ENCODE measurements around the gene SIRT6. TPM values are rescaled to one million over a fixed set of nuclear protein-coding genes. Genes with fewer than 3 reads are reported as not detected.
"Not testable (repeated sequence)": the region's sequence is repeated elsewhere in the genome, so short reads cannot be mapped to it uniquely, and the experiment has no call there.

Gene SIRT6
- polyA plus RNA-seq, 6 donors from 2014 or later = 1.3 to 5.3 (median 4.4) TPM

GRCh38 chr19:4154571-4155312, 27.6 kb downstream of the SIRT6 start:
- ATAC-seq (ENCODE audit: low read depth in 2 of 2) (no peak), DNase-seq (no peak)
- Mint-ChIP-seq H3K4me3 (no peak overlapping the region), H3K9me3 (no peaks in the 10 kb centered on the region), H3K4me1 (no peaks in the 10 kb centered on the region), H3K36me3 (peaks cover 0 to 9% of the 10 kb centered on the region in 2 donors), H3K27me3 (peaks cover 0 to 46% (median 19%) of the 10 kb centered on the region in 3 donors), H3K27ac (peak overlapping the region in 1 of 6 donors; percentile 76)

GRCh38 chr19:4152241-4152998, 29.9 kb downstream of the SIRT6 start:
- H3K27ac Mint-ChIP-seq = peak overlapping the region in 1 of 6 donors; percentile 7
- no peak overlapping the region for H3K4me3 Mint-ChIP-seq
- H3K9me3 Mint-ChIP-seq = peaks cover 0 to 1% (median 0%) of the 10 kb centered on the region in 7 donors
- H3K4me1 Mint-ChIP-seq = no peaks in the 10 kb centered on the region
- peaks cover 0 to 9% of the 10 kb centered on the region in 2 donors for H3K36me3 Mint-ChIP-seq
- ATAC-seq (ENCODE audit: low read depth in 2 of 2) (no peak), DNase-seq (no peak)
- peaks cover 0 to 56% (median 24%) of the 10 kb centered on the region in 3 donors for H3K27me3 Mint-ChIP-seq

GRCh38 chr19:4151623-4152022, 30.7 kb downstream of the SIRT6 start:
- Mint-ChIP-seq H3K4me1 (no peaks in the 10 kb centered on the region), H3K27ac (no peak overlapping the region), H3K27me3 (peaks cover 0 to 59% (median 24%) of the 10 kb centered on the region in 3 donors), H3K36me3 (peaks cover 0 to 9% of the 10 kb centered on the region in 2 donors), H3K4me3 (no peak overlapping the region), H3K9me3 (peaks cover 0 to 1% (median 0%) of the 10 kb centered on the region in 7 donors)
- ATAC-seq (ENCODE audit: low read depth in 2 of 2) = no peak
- DNase-seq = no peak

- no peak overlapping the region for H3K27ac Mint-ChIP-seq
- ATAC-seq (ENCODE audit: low read depth in 2 of 2) (no peak), DNase-seq (no peak)
- H3K4me1 Mint-ChIP-seq = no peaks in the 10 kb centered on the region
- H3K9me3 Mint-ChIP-seq = peaks cover 0 to 1% (median 0%) of the 10 kb centered on the region in 7 donors
- peaks cover 0 to 9% of the 10 kb centered on the region in 2 donors for H3K36me3 Mint-ChIP-seq
- no peak overlapping the region for H3K4me3 Mint-ChIP-seq
- peaks cover under 1 to 62% (median 33%) of the 10 kb centered on the region in 3 donors for H3K27me3 Mint-ChIP-seq
Observed at GRCh38 chr19:4149518-4150288, 32.7 kb downstream of the SIRT6 start.

GRCh38 chr19:4144666-4145249, 37.6 kb downstream of the SIRT6 start:
- H3K27me3 Mint-ChIP-seq = peaks cover 4 to 46% (median 14%) of the 10 kb centered on the region in 3 donors
- H3K4me1 Mint-ChIP-seq = peaks cover 2 to 9% (median 9%) of the 10 kb centered on the region in 3 donors
- no peak for DNase-seq
- peaks cover 0 to 1% (median 0%) of the 10 kb centered on the region in 7 donors for H3K9me3 Mint-ChIP-seq
- H3K36me3 Mint-ChIP-seq = no peaks in the 10 kb centered on the region
- H3K4me3 Mint-ChIP-seq = peak overlapping the region in 1 of 8 donors; percentile 42
- ATAC-seq (ENCODE audit: low read depth in 2 of 2) = no peak
- peak overlapping the region in 1 of 6 donors; percentile 6 for H3K27ac Mint-ChIP-seq

GRCh38 chr19:4142916-4143315, 39.4 kb downstream of the SIRT6 start:
- not testable (repeated sequence) for H3K27ac Mint-ChIP-seq; H3K4me3 Mint-ChIP-seq; H3K9me3 Mint-ChIP-seq; H3K36me3 Mint-ChIP-seq; ATAC-seq (ENCODE audit: low read depth in 2 of 2); DNase-seq
- Mint-ChIP-seq H3K4me1 (peaks cover 8 to 16% (median 14%) of the 10 kb centered on the region in 3 donors), H3K27me3 (peaks cover 4 to 38% (median 9%) of the 10 kb centered on the region in 3 donors)

GRCh38 chr19:4140237-4140711, 42.1 kb downstream of the SIRT6 start:
- Mint-ChIP-seq H3K27ac (peak overlapping the region in 1 of 6 donors; percentile 82), H3K9me3 (no peaks in the 10 kb centered on the region), H3K4me1 (peaks cover 8 to 16% (median 14%) of the 10 kb centered on the region in 3 donors), H3K4me3 (no peak overlapping the region), H3K27me3 (peaks cover 0 to 20% (median 4%) of the 10 kb centered on the region in 3 donors), H3K36me3 (no peaks in the 10 kb centered on the region)
- ATAC-seq (ENCODE audit: low read depth in 2 of 2) = peak; percentile 80 to 82
- DNase-seq = no peak

GRCh38 chr19:4139614-4140236, 42.6 kb downstream of the SIRT6 start:
- peak overlapping the region in 2 of 6 donors; percentile 6 to 20 for H3K27ac Mint-ChIP-seq
- ATAC-seq (ENCODE audit: low read depth in 2 of 2) = peak; percentile 88 to 89
- DNase-seq = peak; percentile 75
- no peaks in the 10 kb centered on the region for H3K36me3 Mint-ChIP-seq
- peaks cover 8 to 16% (median 14%) of the 10 kb centered on the region in 3 donors for H3K4me1 Mint-ChIP-seq
- peaks cover 0 to 18% (median 4%) of the 10 kb centered on the region in 3 donors for H3K27me3 Mint-ChIP-seq
- no peaks in the 10 kb centered on the region for H3K9me3 Mint-ChIP-seq
- H3K4me3 Mint-ChIP-seq = peak overlapping the region in 4 of 8 donors; percentile 4 to 38 (median 25)

GRCh38 chr19:4138445-4138844, 43.9 kb downstream of the SIRT6 start:
- H3K36me3 Mint-ChIP-seq = no peaks in the 10 kb centered on the region
- H3K4me1 Mint-ChIP-seq = peaks cover 8 to 16% (median 14%) of the 10 kb centered on the region in 3 donors
- H3K4me3 Mint-ChIP-seq = no peak overlapping the region
- no peak for ATAC-seq (ENCODE audit: low read depth in 2 of 2)
- peaks cover 0 to 8% (median 0%) of the 10 kb centered on the region in 3 donors for H3K27me3 Mint-ChIP-seq
- DNase-seq = no peak
- H3K9me3 Mint-ChIP-seq = no peaks in the 10 kb centered on the region
- H3K27ac Mint-ChIP-seq = no peak overlapping the region

- Mint-ChIP-seq H3K27me3 (peaks cover 0 to 5% (median 0%) of the 10 kb centered on the region in 3 donors), H3K4me1 (peaks cover 8 to 16% (median 14%) of the 10 kb centered on the region in 3 donors), H3K4me3 (no peak overlapping the region), H3K9me3 (no peaks in the 10 kb centered on the region), H3K27ac (no peak overlapping the region), H3K36me3 (no peaks in the 10 kb centered on the region)
- DNase-seq (no peak), ATAC-seq (ENCODE audit: low read depth in 2 of 2) (no peak)
Observed at GRCh38 chr19:4136680-4137088, 45.7 kb downstream of the SIRT6 start.

- Mint-ChIP-seq H3K27me3 (peaks cover 8 to 14% (median 8%) of the 10 kb centered on the region in 3 donors), H3K4me1 (peaks cover 8 to 13% (median 11%) of the 10 kb centered on the region in 3 donors)
- not testable (repeated sequence) for H3K36me3 Mint-ChIP-seq; H3K4me3 Mint-ChIP-seq; H3K9me3 Mint-ChIP-seq; ATAC-seq (ENCODE audit: low read depth in 2 of 2); H3K27ac Mint-ChIP-seq; DNase-seq
Observed at GRCh38 chr19:4135386-4135785, 47.0 kb downstream of the SIRT6 start.

- no peaks in the 10 kb centered on the region for H3K9me3 Mint-ChIP-seq
- DNase-seq (no peak), ATAC-seq (ENCODE audit: low read depth in 2 of 2) (no peak)
- H3K27ac Mint-ChIP-seq = no peak overlapping the region
- H3K36me3 Mint-ChIP-seq = no peaks in the 10 kb centered on the region
- peaks cover under 1 to 3% (median 2%) of the 10 kb centered on the region in 3 donors for H3K4me1 Mint-ChIP-seq
- no peak overlapping the region for H3K4me3 Mint-ChIP-seq
- peaks cover 8 to 16% (median 8%) of the 10 kb centered on the region in 3 donors for H3K27me3 Mint-ChIP-seq
Observed at GRCh38 chr19:4134351-4134750, 48.0 kb downstream of the SIRT6 start.
